ENCODE results near the gene CDK2. TPM values are rescaled to one million over a fixed set of nuclear protein-coding genes. Genes with fewer than 3 reads are reported as not detected.
A peak's percentile ranks its signal among the peaks of the same experiment; 100 is the strongest.

Gene CDK2
- total and polyA plus RNA-seq, 2 experiments from 2014 or later: 23.9 to 26.6 TPM

GRCh38 chr12:55955800-55956508, 10.7 kb upstream of the CDK2 start:
- Histone ChIP-seq H3K4me1 (ENCODE audit: insufficient read depth) (peaks cover 18% of the 10 kb centered on the region), H3K36me3 (replicated peaks; ENCODE audit: insufficient read depth, low read depth) (no peaks in the 10 kb centered on the region), H3K4me2 (peak overlapping the region; percentile 12), H2AFZ (no peak overlapping the region), H3K27me3 (no peaks in the 10 kb centered on the region), H4K20me1 (ENCODE audit: insufficient read depth, poor library complexity, severe bottlenecking) (no peaks in the 10 kb centered on the region), H3K9me3 (ENCODE audit: low read depth) (no peaks in the 10 kb centered on the region), H3K79me2 (no peaks in the 10 kb centered on the region), H3K9me2 (replicated peaks; ENCODE audit: insufficient read depth) (no peaks in the 10 kb centered on the region), H3K4me3 (no peak overlapping the region), H3K27ac (peak overlapping the region; percentile 38)
- 81% methylated on average over 6 of the region's 6 CpGs for WGBS (ENCODE audit: low lambda C conversion rate, missing lambda C conversion rate)
- TF ChIP-seq CTCF (IDR thresholded peaks at IDR 0.05; ENCODE audit: poor library complexity) (peak; percentile 39), EZH2phosphoT487 (IDR thresholded peaks at IDR 0.05; ENCODE audit: low read depth, severe bottlenecking, unreplicated experiment) (no peak)
- DNase-seq (ENCODE audit: low spot score): peak; percentile 84

- Histone ChIP-seq H3K9me2 (replicated peaks; ENCODE audit: insufficient read depth) (no peaks in the 10 kb centered on the region), H4K20me1 (ENCODE audit: insufficient read depth, poor library complexity, severe bottlenecking) (no peaks in the 10 kb centered on the region), H3K9me3 (ENCODE audit: low read depth) (no peaks in the 10 kb centered on the region), H3K4me3 (no peak overlapping the region), H3K4me1 (ENCODE audit: insufficient read depth) (peaks cover 18% of the 10 kb centered on the region), H3K36me3 (replicated peaks; ENCODE audit: insufficient read depth, low read depth) (no peaks in the 10 kb centered on the region), H3K79me2 (no peaks in the 10 kb centered on the region), H3K4me2 (no peak overlapping the region), H3K27ac (no peak overlapping the region), H3K27me3 (no peaks in the 10 kb centered on the region), H2AFZ (no peak overlapping the region)
- TF ChIP-seq EZH2phosphoT487 (IDR thresholded peaks at IDR 0.05; ENCODE audit: low read depth, severe bottlenecking, unreplicated experiment) (no peak), CTCF (IDR thresholded peaks at IDR 0.05; ENCODE audit: poor library complexity) (no peak), EZH2 (IDR thresholded peaks at IDR 0.05; ENCODE audit: borderline replicate concordance) (no peak)
- no peak for DNase-seq (ENCODE audit: low spot score)
- 95% methylated on average over 5 of the region's 5 CpGs for WGBS (ENCODE audit: low lambda C conversion rate, missing lambda C conversion rate)
Observed at GRCh38 chr12:55957106-55957859, 9.3 kb upstream of the CDK2 start.

GRCh38 chr12:55963760-55964159, 2.9 kb upstream of the CDK2 start:
- no peak overlapping the region for H3K4me2 ChIP-seq
- H3K4me3 ChIP-seq: no peak overlapping the region
- TF ChIP-seq EZH2phosphoT487 (IDR thresholded peaks at IDR 0.05; ENCODE audit: low read depth, severe bottlenecking, unreplicated experiment) (no peak), EZH2 (IDR thresholded peaks at IDR 0.05; ENCODE audit: borderline replicate concordance) (no peak), CTCF (IDR thresholded peaks at IDR 0.05; ENCODE audit: poor library complexity) (no peak)
- H3K27me3 ChIP-seq: no peaks in the 10 kb centered on the region
- H3K4me1 ChIP-seq (ENCODE audit: insufficient read depth): peaks cover 22% of the 10 kb centered on the region
- 92% methylated on average over 2 of the region's 2 CpGs for WGBS (ENCODE audit: low lambda C conversion rate, missing lambda C conversion rate)
- H2AFZ ChIP-seq: no peak overlapping the region
- no peak for DNase-seq (ENCODE audit: low spot score)
- no peaks in the 10 kb centered on the region for H3K36me3 ChIP-seq (replicated peaks; ENCODE audit: insufficient read depth, low read depth)
- no peak overlapping the region for H3K27ac ChIP-seq
- no peaks in the 10 kb centered on the region for H4K20me1 ChIP-seq (ENCODE audit: insufficient read depth, poor library complexity, severe bottlenecking)
- no peaks in the 10 kb centered on the region for H3K9me2 ChIP-seq (replicated peaks; ENCODE audit: insufficient read depth)
- no peaks in the 10 kb centered on the region for H3K9me3 ChIP-seq (ENCODE audit: low read depth)
- peaks cover 21% of the 10 kb centered on the region for H3K79me2 ChIP-seq
